Caco-2 (cell line): ENCODE data around the gene DAB1. TPM values are rescaled to one million over a fixed set of nuclear protein-coding genes. Genes with fewer than 3 reads are reported as not detected.

Experiments
- BruUV-seq: library from RNA; stranded (reverse); fragments of 400-500 nt; replicated peaks from 2 replicates; lab custom pipeline; 2021; lab: Mats Ljungman, UMichigan
- CTCF ChIA-PET: fragments of 300-600 bp; sonication (Branson Sonifier 250); formaldehyde crosslinking; loops from one replicate; lab custom pipeline; 2022; ENCODE audit warnings: antibody characterized with exemption; lab: Charles Lee
- POLR2A ChIA-PET: fragments of 300-600 bp; sonication (Branson Sonifier 250); formaldehyde crosslinking; loops from one replicate; lab custom pipeline; 2022; ENCODE audit warnings: antibody characterized with exemption; lab: Charles Lee
- DNase-seq, 2 experiments: peaks; one replicate each; pipeline versions ENCODE4 v3.0.0 to v3.0.0-alpha.2; 2020 to 2022
- H3K27me3 ChIP-seq: replicated peaks from 2 replicates; pipeline ENCODE4 v1.6.0; 2011; ENCODE audit warnings: low read length; ENCODE audit not compliant: control insufficient read depth, insufficient read depth
- H3K36me3 ChIP-seq: 2 replicates; pipeline ENCODE4 v1.5.1; 2011; ENCODE audit warnings: low read length; ENCODE audit not compliant: control insufficient read depth, insufficient read depth
- H3K4me1 ChIP-seq: fragments of 250-450 bp; sonication (Bioruptor Pico); 2 replicates; pipeline ENCODE4 v1.5.1; 2020; ENCODE audit warnings: mild to moderate bottlenecking
- H3K4me3 ChIP-seq: 2 replicates; pipeline ENCODE4 v1.5.1; 2011; ENCODE audit warnings: low read depth, mild to moderate bottlenecking, control low read depth, low read length
- H3K9me3 ChIP-seq: fragments of 250-450 bp; sonication (Bioruptor Pico); 2 replicates; pipeline ENCODE4 v1.5.1; 2020; ENCODE audit warnings: mild to moderate bottlenecking, moderate library complexity
- H3K27ac Mint-ChIP-seq: one replicate; pipeline ENCODE4 v1.8.0; 2022; ENCODE audit warnings: mixed read lengths; ENCODE audit not compliant: unreplicated experiment
- H3K27me3 Mint-ChIP-seq: one replicate; pipeline ENCODE4 v1.8.0; 2022; ENCODE audit warnings: mixed read lengths; ENCODE audit not compliant: insufficient read depth, unreplicated experiment
- H3K36me3 Mint-ChIP-seq: one replicate; pipeline ENCODE4 v1.8.0; 2022; ENCODE audit warnings: mild to moderate bottlenecking, mixed read lengths; ENCODE audit not compliant: insufficient read depth, unreplicated experiment
- H3K4me1 Mint-ChIP-seq: one replicate; pipeline ENCODE4 v1.8.0; 2022; ENCODE audit warnings: low read depth, mixed read lengths; ENCODE audit not compliant: unreplicated experiment
- H3K4me3 Mint-ChIP-seq: one replicate; pipeline ENCODE4 v1.8.0; 2022; ENCODE audit warnings: mild to moderate bottlenecking, moderate library complexity, mixed read lengths; ENCODE audit not compliant: unreplicated experiment
- H3K9me3 Mint-ChIP-seq: one replicate; pipeline ENCODE4 v1.8.0; 2022; ENCODE audit warnings: mixed read lengths; ENCODE audit not compliant: unreplicated experiment
- CTCF ChIP-seq, 2 experiments: fragments of 200-600 bp in 1 of 2; IDR thresholded peaks; 1 replicate in 1 of 2; 2 replicates in 1 of 2; pipeline versions ENCODE4 v1.5.1 to v1.8.0; 2011 to 2022; ENCODE audit warnings: antibody characterized with exemption in 1 of 2, control low read depth in 1 of 2, inconsistent platforms in 1 of 2, low read depth in 1 of 2, low read length in 1 of 2, mild to moderate bottlenecking in 1 of 2, moderate library complexity in 1 of 2; ENCODE audit not compliant: insufficient read depth in 1 of 2, severe bottlenecking in 1 of 2, unreplicated experiment in 1 of 2
- intact Hi-C: fragments of 100-400 bp; cut with micrococcal nuclease; formaldehyde crosslinking; loops from one replicate; pipeline ENCODE4 v1.10.0; 2022; ENCODE audit not compliant: unreplicated experiment
- total RNA-seq: library from RNA; stranded (reverse); gene quantifications from 2 replicates; pipeline ENCODE4 v1.2.3, GENCODE V29; 2022

DAB1 gene
- total RNA-seq, 1 experiment from 2014 or later, result 0.32 TPM

- Histone ChIP-seq H3K9me3 (no peaks in the 10 kb centered on the region), H3K4me1 (no peaks in the 10 kb centered on the region), H3K27me3 (no peaks in the 10 kb centered on the region), H3K36me3 (no peaks in the 10 kb centered on the region), H3K4me3 (no peak overlapping the region)
- Mint-ChIP-seq H3K27me3 (no peaks in the 10 kb centered on the region), H3K27ac (no peak overlapping the region), H3K4me3 (no peak overlapping the region), H3K9me3 (no peaks in the 10 kb centered on the region), H3K36me3 (no peaks in the 10 kb centered on the region), H3K4me1 (no peaks in the 10 kb centered on the region)
- no peak for TF ChIP-seq CTCF (IDR thresholded peaks at IDR 0.05; ENCODE audit: insufficient read depth in 1 of 2, low read depth in 1 of 2, low read length in 1 of 2, severe bottlenecking in 1 of 2, unreplicated experiment in 1 of 2)
- DNase-seq, result no peak
- ChIA-PET CTCF (no interaction called here), POLR2A (no interaction called here)
- BruUV-seq, result no TSS peak
- intact Hi-C loops, result no loop called here
Measured at GRCh38 chr1:57094749-57095148, 329.1 kb downstream of the DAB1 start.

GRCh38 chr1:57093122-57093521 is 330.7 kb downstream of the DAB1 start:
- intact Hi-C loops, result no loop called here
- no peak for TF ChIP-seq CTCF (IDR thresholded peaks at IDR 0.05; ENCODE audit: insufficient read depth in 1 of 2, low read depth in 1 of 2, low read length in 1 of 2, severe bottlenecking in 1 of 2, unreplicated experiment in 1 of 2)
- H3K4me1 ChIP-seq, result no peaks in the 10 kb centered on the region
- POLR2A ChIA-PET, result no interaction called here
- H3K27ac Mint-ChIP-seq, result no peak overlapping the region
- no peak for DNase-seq
- H3K27me3 Mint-ChIP-seq, result no peaks in the 10 kb centered on the region
- H3K4me1 Mint-ChIP-seq, result peaks cover 5% of the 10 kb centered on the region
- no peaks in the 10 kb centered on the region for H3K9me3 Mint-ChIP-seq
- H3K36me3 Mint-ChIP-seq, result no peaks in the 10 kb centered on the region
- H3K9me3 ChIP-seq, result no peaks in the 10 kb centered on the region
- no peak overlapping the region for H3K4me3 Mint-ChIP-seq
- H3K27me3 ChIP-seq, result no peaks in the 10 kb centered on the region
- H3K36me3 ChIP-seq, result no peaks in the 10 kb centered on the region
- no peak overlapping the region for H3K4me3 ChIP-seq
- CTCF ChIA-PET, result no interaction called here
- BruUV-seq, result no TSS peak

GRCh38 chr1:57091642-57092041 is 332.2 kb downstream of the DAB1 start:
- Histone ChIP-seq H3K4me1 (no peaks in the 10 kb centered on the region), H3K27me3 (no peaks in the 10 kb centered on the region), H3K9me3 (no peaks in the 10 kb centered on the region), H3K4me3 (no peak overlapping the region), H3K36me3 (no peaks in the 10 kb centered on the region)
- Mint-ChIP-seq H3K36me3 (no peaks in the 10 kb centered on the region), H3K4me3 (no peak overlapping the region), H3K27me3 (no peaks in the 10 kb centered on the region), H3K4me1 (peaks cover 5% of the 10 kb centered on the region), H3K27ac (no peak overlapping the region), H3K9me3 (no peaks in the 10 kb centered on the region)
- BruUV-seq, result no TSS peak
- POLR2A ChIA-PET, result no interaction called here
- CTCF ChIA-PET, result no interaction called here
- no peak for TF ChIP-seq CTCF (IDR thresholded peaks at IDR 0.05; ENCODE audit: insufficient read depth in 1 of 2, low read depth in 1 of 2, low read length in 1 of 2, severe bottlenecking in 1 of 2, unreplicated experiment in 1 of 2)
- DNase-seq, result no peak
- intact Hi-C loops, result no loop called here
